ENCODE data around the gene RASSF7.

- TF ChIP-seq CTCF (conservative IDR thresholded peaks at IDR 0.05; ENCODE audit: low read depth, low read length) (no peak), EZH2 (IDR thresholded peaks at IDR 0.05; ENCODE audit: low read length, unreplicated experiment) (no peak)
Observed at GRCh38 chr11:537622-538430, 22.9 kb upstream of the RASSF7 start.
